ENCODE results near the gene SKAP1.

DNA sequence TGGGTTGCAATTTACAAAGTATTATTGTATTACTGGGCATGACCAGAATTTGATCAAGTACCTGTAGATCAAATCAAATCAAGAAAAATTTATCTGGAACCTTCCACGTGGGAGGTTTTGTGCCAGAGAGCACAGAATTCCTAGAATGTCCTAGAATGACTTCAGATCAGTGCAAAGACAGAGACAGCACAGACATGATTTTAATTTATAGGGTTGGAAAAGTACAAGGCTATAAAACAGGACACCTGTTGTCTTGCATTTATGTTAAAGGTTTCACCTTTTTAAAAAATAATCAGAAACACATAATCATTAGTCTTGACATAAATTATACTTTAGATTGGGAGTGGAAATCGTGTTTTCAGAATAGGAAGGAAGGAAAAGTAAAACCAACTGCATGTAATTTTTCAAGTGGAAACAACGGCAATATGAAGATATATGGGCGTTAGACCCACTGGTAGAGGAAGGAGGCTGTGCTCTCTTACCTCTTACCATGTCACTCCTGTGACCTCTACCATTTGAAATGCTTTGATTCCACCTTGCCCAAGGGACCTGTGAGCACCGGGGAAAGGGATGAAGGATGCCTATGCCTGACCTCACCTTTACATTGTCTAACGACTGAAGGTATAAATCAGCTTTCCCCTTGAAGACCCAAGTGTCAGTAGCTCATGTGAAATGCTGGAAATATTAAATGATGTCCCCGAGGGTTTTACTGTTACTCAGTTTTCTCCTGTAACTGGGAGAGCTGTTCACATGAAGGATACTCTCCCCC, 222.1 kb downstream of the SKAP1 start:
- TF ChIP-seq, protein P1, sequence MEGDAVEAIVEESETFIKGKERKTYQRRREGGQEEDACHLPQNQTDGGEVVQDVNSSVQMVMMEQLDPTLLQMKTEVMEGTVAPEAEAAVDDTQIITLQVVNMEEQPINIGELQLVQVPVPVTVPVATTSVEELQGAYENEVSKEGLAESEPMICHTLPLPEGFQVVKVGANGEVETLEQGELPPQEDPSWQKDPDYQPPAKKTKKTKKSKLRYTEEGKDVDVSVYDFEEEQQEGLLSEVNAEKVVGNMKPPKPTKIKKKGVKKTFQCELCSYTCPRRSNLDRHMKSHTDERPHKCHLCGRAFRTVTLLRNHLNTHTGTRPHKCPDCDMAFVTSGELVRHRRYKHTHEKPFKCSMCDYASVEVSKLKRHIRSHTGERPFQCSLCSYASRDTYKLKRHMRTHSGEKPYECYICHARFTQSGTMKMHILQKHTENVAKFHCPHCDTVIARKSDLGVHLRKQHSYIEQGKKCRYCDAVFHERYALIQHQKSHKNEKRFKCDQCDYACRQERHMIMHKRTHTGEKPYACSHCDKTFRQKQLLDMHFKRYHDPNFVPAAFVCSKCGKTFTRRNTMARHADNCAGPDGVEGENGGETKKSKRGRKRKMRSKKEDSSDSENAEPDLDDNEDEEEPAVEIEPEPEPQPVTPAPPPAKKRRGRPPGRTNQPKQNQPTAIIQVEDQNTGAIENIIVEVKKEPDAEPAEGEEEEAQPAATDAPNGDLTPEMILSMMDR (conservative IDR thresholded peaks at IDR 0.05), result no peak
- TF ChIP-seq ZFX (IDR thresholded peaks at IDR 0.05), result no peak

All from C4-2B (cell line).